ENCODE results near the gene DHRSX. TPM values are rescaled to one million over a fixed set of nuclear protein-coding genes. Genes with fewer than 3 reads are reported as not detected.
A peak's percentile ranks its signal among the peaks of the same experiment; 100 is the strongest.

Gene DHRSX
- total and polyA plus RNA-seq, 9 of the 15 experiments (the other 6 are each of a cell fraction or from before 2014, with no cell fraction given), result 0.59 to 11.0 (median 6.2) TPM

GRCh38 chrX:2548711-2549423 lies 48.1 kb upstream of the DHRSX start:
- Histone ChIP-seq H3K4me1 (replicated peaks in 1 of 2; ENCODE audit: control insufficient read depth in 2 of 2, insufficient read depth in 2 of 2, low read length in 2 of 2) (no peaks in the 10 kb centered on the region; a peak in 1 of 5 replicates), H2AFZ (ENCODE audit: low read depth, low read length) (no peak overlapping the region; the same call in 1 of the 2 replicates), H3K9me3 (replicated peaks; ENCODE audit: control insufficient read depth, insufficient read depth, low read depth, low read length) (no peaks in the 10 kb centered on the region), H3K27me3 (ENCODE audit: control insufficient read depth in 2 of 2, insufficient read depth in 2 of 2, low read length in 2 of 2) (peaks cover 0 to 12% of the 10 kb centered on the region in 2 experiments; a peak in 3 of 5 replicates), H4K20me1 (replicated peaks; ENCODE audit: control insufficient read depth, insufficient read depth, low read length) (no peaks in the 10 kb centered on the region), H3K4me3 (no peak overlapping the region), H3K4me2 (ENCODE audit: insufficient read depth, low read length) (no peak overlapping the region), H3K36me3 (ENCODE audit: control insufficient read depth, insufficient read depth, low read length) (no peaks in the 10 kb centered on the region), H3K27ac (ENCODE audit: extremely low read depth, low read depth, low read length) (no peak overlapping the region), H3K79me2 (ENCODE audit: control insufficient read depth, insufficient read depth, low read length) (no peaks in the 10 kb centered on the region), H3K9ac (ENCODE audit: insufficient read depth in 1 of 2, low read depth in 2 of 2, low read length in 2 of 2) (no peak overlapping the region), H3K9me1 (ENCODE audit: control insufficient read depth, insufficient read depth, low read length) (no peaks in the 10 kb centered on the region)
- WGBS (ENCODE audit: insufficient coverage, low coverage, missing lambda C conversion rate), result 9% methylated on average over 10 of the region's 11 CpGs
- no peak for FAIRE-seq
- ChIA-PET CTCF (ENCODE audit: low intra/inter-chr PET ratio) (no interaction called here), POLR2A (no interaction called here)
- intact Hi-C loops (cut with micrococcal nuclease), result no loop called here
- peak; percentile 51; the same call in 1 of the 3 replicates for ATAC-seq
- no peak for DNase-seq (ENCODE audit: extremely low read depth in 1 of 4, low spot score in 3 of 4)
- no TSS peak for BruUV-seq (replicated peaks)
- in situ Hi-C loops (cut with MboI), result no loop called here
- TF ChIP-seq EWSR1 (IDR thresholded peaks at IDR 0.05; ENCODE audit: borderline replicate concordance, low read depth, partially characterized antibody), result no peak
- no peak for TF ChIP-seq ZNF140 (CRISPR knock-in tag; IDR thresholded peaks at IDR 0.05)
- no peak for TF ChIP-seq GTF2F1 (IDR thresholded peaks at IDR 0.05; ENCODE audit: low read depth, low read length)
- TF ChIP-seq, protein P1, sequence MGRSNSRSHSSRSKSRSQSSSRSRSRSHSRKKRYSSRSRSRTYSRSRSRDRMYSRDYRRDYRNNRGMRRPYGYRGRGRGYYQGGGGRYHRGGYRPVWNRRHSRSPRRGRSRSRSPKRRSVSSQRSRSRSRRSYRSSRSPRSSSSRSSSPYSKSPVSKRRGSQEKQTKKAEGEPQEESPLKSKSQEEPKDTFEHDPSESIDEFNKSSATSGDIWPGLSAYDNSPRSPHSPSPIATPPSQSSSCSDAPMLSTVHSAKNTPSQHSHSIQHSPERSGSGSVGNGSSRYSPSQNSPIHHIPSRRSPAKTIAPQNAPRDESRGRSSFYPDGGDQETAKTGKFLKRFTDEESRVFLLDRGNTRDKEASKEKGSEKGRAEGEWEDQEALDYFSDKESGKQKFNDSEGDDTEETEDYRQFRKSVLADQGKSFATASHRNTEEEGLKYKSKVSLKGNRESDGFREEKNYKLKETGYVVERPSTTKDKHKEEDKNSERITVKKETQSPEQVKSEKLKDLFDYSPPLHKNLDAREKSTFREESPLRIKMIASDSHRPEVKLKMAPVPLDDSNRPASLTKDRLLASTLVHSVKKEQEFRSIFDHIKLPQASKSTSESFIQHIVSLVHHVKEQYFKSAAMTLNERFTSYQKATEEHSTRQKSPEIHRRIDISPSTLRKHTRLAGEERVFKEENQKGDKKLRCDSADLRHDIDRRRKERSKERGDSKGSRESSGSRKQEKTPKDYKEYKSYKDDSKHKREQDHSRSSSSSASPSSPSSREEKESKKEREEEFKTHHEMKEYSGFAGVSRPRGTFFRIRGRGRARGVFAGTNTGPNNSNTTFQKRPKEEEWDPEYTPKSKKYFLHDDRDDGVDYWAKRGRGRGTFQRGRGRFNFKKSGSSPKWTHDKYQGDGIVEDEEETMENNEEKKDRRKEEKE (IDR thresholded peaks at IDR 0.05; ENCODE audit: borderline replicate concordance in 1 of 2, control insufficient read depth in 1 of 2, low read depth in 2 of 2, low read length in 1 of 2), result no peak
- TF ChIP-seq ZNF134 (CRISPR knock-in tag; conservative IDR thresholded peaks at IDR 0.05), result no peak
- no peak for TF ChIP-seq TEAD1 (CRISPR knock-in tag; IDR thresholded peaks at IDR 0.05)
- peak in 2 of 3 experiments; percentile 19 to 20; a peak in 1 of 6 replicates for TF ChIP-seq CTCF (IDR thresholded peaks at IDR 0.05 in 2 of 3, conservative IDR thresholded peaks at IDR 0.05 in 1 of 3; ENCODE audit: insufficient read depth in 2 of 3, low read depth in 1 of 3, low read length in 3 of 3)
- no peak for TF ChIP-seq ZNF280A (IDR thresholded peaks at IDR 0.05; ENCODE audit: low read depth, partially characterized antibody)
- no peak for TF ChIP-seq SMAD2 (IDR thresholded peaks at IDR 0.05; ENCODE audit: low read depth, low read length)
- TF ChIP-seq SP1 (CRISPR knock-in tag; IDR thresholded peaks at IDR 0.05), result no peak
- TF ChIP-seq ZNF586 (CRISPR knock-in tag; conservative IDR thresholded peaks at IDR 0.05), result no peak
- TF ChIP-seq NR1H2 (CRISPR knock-in tag; IDR thresholded peaks at IDR 0.05), result no peak
- TF ChIP-seq SRF (CRISPR knock-in tag; IDR thresholded peaks at IDR 0.05), result peak in 1 of 2 experiments; percentile 90; a peak in 2 of 4 replicates
- TF ChIP-seq PML (IDR thresholded peaks at IDR 0.05; ENCODE audit: low read length), result no peak
- peak; percentile 82 for TF ChIP-seq RFX1 (IDR thresholded peaks at IDR 0.05)
